ENCODE measurements around the gene FBLN2. TPM values are rescaled to one million over a fixed set of nuclear protein-coding genes. Genes with fewer than 3 reads are reported as not detected.

Gene FBLN2
- total RNA-seq, 1 experiment from 2014 or later: not detected

- Histone ChIP-seq H3K27ac (ENCODE audit: low read length) (no peak overlapping the region), H3K4me2 (ENCODE audit: low read depth, low read length, poor library complexity, severe bottlenecking) (no peak overlapping the region), H3K27me3 (ENCODE audit: low read length) (no peaks in the 10 kb centered on the region), H2AFZ (ENCODE audit: low read length) (no peak overlapping the region), H3K9ac (ENCODE audit: low read length) (no peak overlapping the region), H3K4me1 (ENCODE audit: low read length) (no peaks in the 10 kb centered on the region), H3K36me3 (ENCODE audit: insufficient read depth, low read length) (no peaks in the 10 kb centered on the region), H3K79me2 (ENCODE audit: low read length) (no peaks in the 10 kb centered on the region), H3K4me3 (ENCODE audit: low read length) (no peak overlapping the region), H3K9me2 (replicated peaks; ENCODE audit: insufficient read depth, low read length) (no peaks in the 10 kb centered on the region), H3K9me3 (ENCODE audit: low read length) (no peaks in the 10 kb centered on the region), H4K20me1 (ENCODE audit: insufficient read depth, low read depth, low read length) (no peaks in the 10 kb centered on the region)
- no peak for DNase-seq
Observed at GRCh38 chr3:13647298-13648059, 98.6 kb downstream of the FBLN2 start.

- H4K20me1 ChIP-seq (ENCODE audit: insufficient read depth, low read depth, low read length): no peaks in the 10 kb centered on the region
- H3K9me3 ChIP-seq (ENCODE audit: low read length): no peaks in the 10 kb centered on the region
- no peak overlapping the region for H3K4me3 ChIP-seq (ENCODE audit: low read length)
- no peak overlapping the region for H2AFZ ChIP-seq (ENCODE audit: low read length)
- H3K9ac ChIP-seq (ENCODE audit: low read length): no peak overlapping the region
- H3K27ac ChIP-seq (ENCODE audit: low read length): no peak overlapping the region
- H3K79me2 ChIP-seq (ENCODE audit: low read length): no peaks in the 10 kb centered on the region
- no peaks in the 10 kb centered on the region for H3K4me1 ChIP-seq (ENCODE audit: low read length)
- H3K9me2 ChIP-seq (replicated peaks; ENCODE audit: insufficient read depth, low read length): no peaks in the 10 kb centered on the region
- no peaks in the 10 kb centered on the region for H3K36me3 ChIP-seq (ENCODE audit: insufficient read depth, low read length)
- H3K4me2 ChIP-seq (ENCODE audit: low read depth, low read length, poor library complexity, severe bottlenecking): no peak overlapping the region
- DNase-seq: peak; percentile 91
- no peaks in the 10 kb centered on the region for H3K27me3 ChIP-seq (ENCODE audit: low read length)
Observed at GRCh38 chr3:13648060-13649001, 99.4 kb downstream of the FBLN2 start.

- Histone ChIP-seq H4K20me1 (ENCODE audit: insufficient read depth, low read depth, low read length) (0 out of 2 replicates have a peak, but pooled peaks cover 4% of the 10 kb centered on the region), H3K4me2 (ENCODE audit: low read depth, low read length, poor library complexity, severe bottlenecking) (no peak overlapping the region), H3K4me3 (ENCODE audit: low read length) (no peak overlapping the region), H3K27ac (ENCODE audit: low read length) (no peak overlapping the region), H3K79me2 (ENCODE audit: low read length) (no peaks in the 10 kb centered on the region), H3K36me3 (ENCODE audit: insufficient read depth, low read length) (no peaks in the 10 kb centered on the region), H3K27me3 (ENCODE audit: low read length) (no peaks in the 10 kb centered on the region), H3K9me3 (ENCODE audit: low read length) (no peaks in the 10 kb centered on the region), H3K9me2 (replicated peaks; ENCODE audit: insufficient read depth, low read length) (no peaks in the 10 kb centered on the region), H2AFZ (ENCODE audit: low read length) (no peak overlapping the region), H3K9ac (ENCODE audit: low read length) (no peak overlapping the region), H3K4me1 (ENCODE audit: low read length) (no peaks in the 10 kb centered on the region)
- peak; percentile 87 for DNase-seq
Observed at GRCh38 chr3:13650210-13651056, 101.5 kb downstream of the FBLN2 start.

- no peak for DNase-seq
- no peaks in the 10 kb centered on the region for H3K9me3 ChIP-seq (ENCODE audit: low read length)
- H3K9me2 ChIP-seq (replicated peaks; ENCODE audit: insufficient read depth, low read length): no peaks in the 10 kb centered on the region
- H3K27me3 ChIP-seq (ENCODE audit: low read length): no peaks in the 10 kb centered on the region
- no peaks in the 10 kb centered on the region for H3K79me2 ChIP-seq (ENCODE audit: low read length)
- H3K9ac ChIP-seq (ENCODE audit: low read length): no peak overlapping the region
- 0 out of 2 replicates have a peak, but pooled peaks cover 4% of the 10 kb centered on the region for H4K20me1 ChIP-seq (ENCODE audit: insufficient read depth, low read depth, low read length)
- H3K4me3 ChIP-seq (ENCODE audit: low read length): no peak overlapping the region
- no peaks in the 10 kb centered on the region for H3K4me1 ChIP-seq (ENCODE audit: low read length)
- H3K27ac ChIP-seq (ENCODE audit: low read length): no peak overlapping the region
- no peak overlapping the region for H2AFZ ChIP-seq (ENCODE audit: low read length)
- no peak overlapping the region for H3K4me2 ChIP-seq (ENCODE audit: low read depth, low read length, poor library complexity, severe bottlenecking)
- H3K36me3 ChIP-seq (ENCODE audit: insufficient read depth, low read length): no peaks in the 10 kb centered on the region
Observed at GRCh38 chr3:13651057-13651400, 102.1 kb downstream of the FBLN2 start.

GRCh38 chr3:13651775-13652428 is 103.0 kb downstream of the FBLN2 start:
- H3K9me2 ChIP-seq (replicated peaks; ENCODE audit: insufficient read depth, low read length): no peaks in the 10 kb centered on the region
- H3K27me3 ChIP-seq (ENCODE audit: low read length): no peaks in the 10 kb centered on the region

GRCh38 chr3:13652728-13653127 is 103.8 kb downstream of the FBLN2 start:
- no peak overlapping the region for H3K4me2 ChIP-seq (ENCODE audit: low read depth, low read length, poor library complexity, severe bottlenecking)
- no peaks in the 10 kb centered on the region for H3K4me1 ChIP-seq (ENCODE audit: low read length)

More at GRCh38 chr3:13651775-13652428, 103.0 kb downstream of the FBLN2 start:
- H3K36me3 ChIP-seq (ENCODE audit: insufficient read depth, low read length): no peaks in the 10 kb centered on the region
- H3K79me2 ChIP-seq (ENCODE audit: low read length): no peaks in the 10 kb centered on the region
- H3K4me1 ChIP-seq (ENCODE audit: low read length): no peaks in the 10 kb centered on the region
- 0 out of 2 replicates have a peak, but pooled peaks cover 4% of the 10 kb centered on the region for H4K20me1 ChIP-seq (ENCODE audit: insufficient read depth, low read depth, low read length)
- no peak overlapping the region for H3K27ac ChIP-seq (ENCODE audit: low read length)
- no peak overlapping the region for H3K4me2 ChIP-seq (ENCODE audit: low read depth, low read length, poor library complexity, severe bottlenecking)
- H3K4me3 ChIP-seq (ENCODE audit: low read length): no peak overlapping the region
- H2AFZ ChIP-seq (ENCODE audit: low read length): no peak overlapping the region
- H3K9me3 ChIP-seq (ENCODE audit: low read length): no peaks in the 10 kb centered on the region
- H3K9ac ChIP-seq (ENCODE audit: low read length): no peak overlapping the region
- DNase-seq: no peak

GRCh38 chr3:13653631-13654279 is 104.8 kb downstream of the FBLN2 start:
- Histone ChIP-seq H3K9ac (ENCODE audit: low read length) (no peak overlapping the region), H3K9me2 (replicated peaks; ENCODE audit: insufficient read depth, low read length) (no peaks in the 10 kb centered on the region), H3K27me3 (ENCODE audit: low read length) (no peaks in the 10 kb centered on the region), H3K4me1 (ENCODE audit: low read length) (no peaks in the 10 kb centered on the region), H4K20me1 (ENCODE audit: insufficient read depth, low read depth, low read length) (peaks cover 4% of the 10 kb centered on the region; the same call in 1 of the 2 replicates), H3K36me3 (ENCODE audit: insufficient read depth, low read length) (no peaks in the 10 kb centered on the region), H3K9me3 (ENCODE audit: low read length) (no peaks in the 10 kb centered on the region), H3K4me3 (ENCODE audit: low read length) (no peak overlapping the region), H3K4me2 (ENCODE audit: low read depth, low read length, poor library complexity, severe bottlenecking) (no peak overlapping the region), H3K27ac (ENCODE audit: low read length) (no peak overlapping the region), H3K79me2 (ENCODE audit: low read length) (no peaks in the 10 kb centered on the region), H2AFZ (ENCODE audit: low read length) (no peak overlapping the region)
- no peak for DNase-seq

More at GRCh38 chr3:13652728-13653127, 103.8 kb downstream of the FBLN2 start:
- Histone ChIP-seq H3K27ac (ENCODE audit: low read length) (no peak overlapping the region), H3K79me2 (ENCODE audit: low read length) (no peaks in the 10 kb centered on the region), H2AFZ (ENCODE audit: low read length) (no peak overlapping the region), H3K36me3 (ENCODE audit: insufficient read depth, low read length) (no peaks in the 10 kb centered on the region), H3K9ac (ENCODE audit: low read length) (no peak overlapping the region), H3K4me3 (ENCODE audit: low read length) (no peak overlapping the region), H3K9me2 (replicated peaks; ENCODE audit: insufficient read depth, low read length) (no peaks in the 10 kb centered on the region), H3K9me3 (ENCODE audit: low read length) (no peaks in the 10 kb centered on the region), H3K27me3 (ENCODE audit: low read length) (no peaks in the 10 kb centered on the region), H4K20me1 (ENCODE audit: insufficient read depth, low read depth, low read length) (0 out of 2 replicates have a peak, but pooled peaks cover 4% of the 10 kb centered on the region)
- no peak for DNase-seq
